Measurements from ENCODE around the gene MPI.

Gene MPI

DNA sequence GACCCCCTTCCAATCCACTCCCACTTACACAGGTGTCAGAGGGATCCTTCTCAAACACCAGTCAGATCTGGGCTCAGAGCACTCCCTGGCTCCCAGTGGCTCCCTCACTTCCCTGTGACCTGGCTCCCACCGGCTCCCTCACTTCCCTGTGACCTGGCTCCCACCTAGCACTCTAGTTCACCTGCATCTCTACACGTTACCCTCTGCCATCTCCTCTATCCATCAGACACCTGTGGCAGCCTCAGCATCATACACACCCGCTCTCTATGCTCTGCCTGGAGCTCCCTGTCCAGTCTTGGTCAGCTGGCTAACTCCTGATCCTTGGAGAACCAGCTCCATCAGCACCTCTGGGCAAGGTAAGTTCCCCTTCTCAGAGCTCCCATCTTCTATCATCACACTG, 61.2 kb downstream of the MPI start:
- no peak for TF ChIP-seq POLR2A (IDR thresholded peaks at IDR 0.05; ENCODE audit: extremely low read depth, insufficient read length)
- TF ChIP-seq CTCF (IDR thresholded peaks at IDR 0.05; ENCODE audit: low read depth, low read length), result no peak
- TF ChIP-seq MYC (IDR thresholded peaks at IDR 0.05; ENCODE audit: low read depth, low read length), result no peak
- TF ChIP-seq MAX (IDR thresholded peaks at IDR 0.05; ENCODE audit: low read depth, low read length), result no peak
- H3K4me3 ChIP-seq (ENCODE audit: low read depth, low read length), result no peak overlapping the region
- DNase-seq (ENCODE audit: low read depth), result no peak

All from NB4 (cell line).